HG03460 (cell line): ENCODE measurements around the gene ID4.

Experiments
- ATAC-seq: cut with Tn5 transposase; IDR thresholded peaks from one replicate; pipeline ENCODE4 v1.9.1; 2021; ENCODE audit not compliant: unreplicated experiment

ID4 gene

GRCh38 chr6:19857139-19857538, 20.0 kb downstream of the ID4 start:
- ATAC-seq: no peak

- ATAC-seq: no peak
These were observed 20.5 kb downstream of the ID4 start for GRCh38 chr6:19857703-19858102.

- ATAC-seq: no peak
These were observed 23.2 kb downstream of the ID4 start for GRCh38 chr6:19860235-19860877.

GRCh38 chr6:19864285-19864684, 27.1 kb downstream of the ID4 start:
- ATAC-seq: no peak

GRCh38 chr6:19865178-19865577, 28.0 kb downstream of the ID4 start:
- no peak for ATAC-seq

- ATAC-seq: no peak
These were observed 29.2 kb downstream of the ID4 start for GRCh38 chr6:19866173-19866984.

GRCh38 chr6:19866985-19867627, 29.9 kb downstream of the ID4 start:
- no peak for ATAC-seq

GRCh38 chr6:19869464-19869863, 32.3 kb downstream of the ID4 start:
- ATAC-seq: no peak

- no peak for ATAC-seq
These were observed 33.2 kb downstream of the ID4 start for GRCh38 chr6:19870322-19870721.

- no peak for ATAC-seq
These were observed 35.9 kb downstream of the ID4 start for GRCh38 chr6:19873031-19873430.

GRCh38 chr6:19876672-19877071, 39.5 kb downstream of the ID4 start:
- no peak for ATAC-seq

- no peak for ATAC-seq
These were observed 42.5 kb downstream of the ID4 start for GRCh38 chr6:19879663-19880062.

GRCh38 chr6:19880066-19880465, 42.9 kb downstream of the ID4 start:
- ATAC-seq: no peak

- ATAC-seq: no peak
These were observed 54.3 kb downstream of the ID4 start for GRCh38 chr6:19891451-19891850.
